Gastrocnemius medialis (tissue), 4 donors: ENCODE data around the gene VEGFC. TPM values are rescaled to one million over a fixed set of nuclear protein-coding genes. Genes with fewer than 3 reads are reported as not detected.

ENCODE experiments used
- ATAC-seq, 2 donors: fragments of 150-250 bp; one replicate each; pipeline ENCODE4 v1.9.1; 2016
- DNase-seq, 2 donors: peaks; one replicate each; pipeline ENCODE4 v3.0.0-alpha.2; 2019
- H3K27ac ChIP-seq, 4 donors: fragments of 200-600 bp; sonication (generic); 1 replicate in 1 of 4; 2 replicates in 3 of 4; pipeline ENCODE4 v1.5.1; 2016 to 2018; ENCODE audit warnings: mild to moderate bottlenecking in 2 of 4, moderate library complexity in 1 of 4
- H3K27me3 ChIP-seq, 3 donors: fragments of 200-600 bp; sonication (generic) in 2 of 3; 1 replicate in 1 of 3; 2 replicates in 2 of 3; pipeline versions ENCODE4 v1.5.1 to v1.6.0; 2016 to 2019; ENCODE audit warnings: mild to moderate bottlenecking in 1 of 3, moderate library complexity in 1 of 3
- H3K36me3 ChIP-seq, 2 donors: fragments of 200-600 bp; sonication (generic) in 1 of 2; one replicate each; pipeline ENCODE4 v1.5.1; 2017 to 2018
- H3K4me1 ChIP-seq, 2 donors: fragments of 200-600 bp; sonication (generic) in 1 of 2; one replicate each; pipeline ENCODE4 v1.5.1; 2016 to 2017; ENCODE audit warnings: mild to moderate bottlenecking in 2 of 2
- H3K4me3 ChIP-seq, 4 donors: fragments of 200-600 bp; sonication (generic) in 3 of 4; 1 replicate in 1 of 4; 2 replicates in 3 of 4; pipeline ENCODE4 v1.5.1; 2016 to 2019; ENCODE audit warnings: mild to moderate bottlenecking in 2 of 4
- H3K9me3 ChIP-seq, 3 donors: fragments of 200-600 bp; sonication (generic) in 2 of 3; 1 replicate in 1 of 3; 2 replicates in 2 of 3; pipeline ENCODE4 v1.5.1; 2016 to 2019
- CTCF ChIP-seq, 5 experiments: fragments of 450-650 bp in 3 of 5; fragments of 200-600 bp in 2 of 5; sonication (generic) in 2 of 5; IDR thresholded peaks in 4 of 5; conservative IDR thresholded peaks in 1 of 5; 1 replicate in 4 of 5; 2 replicates in 1 of 5; pipeline ENCODE4 v1.5.1; 2016 to 2019; ENCODE audit warnings: antibody characterized with exemption in 5 of 5, mild to moderate bottlenecking in 3 of 5, moderate library complexity in 3 of 5
- POLR2A ChIP-seq, 2 donors: fragments of 450-650 bp; IDR thresholded peaks; one replicate each; pipeline ENCODE4 v1.6.1; 2017; ENCODE audit warnings: antibody characterized with exemption in 2 of 2, mild to moderate bottlenecking in 2 of 2, moderate library complexity in 2 of 2
- in situ Hi-C, 4 donors: fragments of 200-750 bp; cut with MboI; loops; one replicate each; pipeline versions ENCODE4 v1.15.0 to v1.8.0; 2017; ENCODE audit warnings: low sequenced_read_pairs in 4 of 4
- intact Hi-C: fragments of 100-400 bp; cut with DNase I; formaldehyde crosslinking; loops from one replicate; pipeline ENCODE4 v1.15.1; 2023; ENCODE audit warnings: low total_unique reads
- total RNA-seq, 4 donors: library from RNA; depleted of rRNA; stranded (reverse); fragments of >200 nt; gene quantifications; one replicate each; pipeline versions ENCODE4 v1.1.0 to v1.2.3, GENCODE V29; 2016

Gene VEGFC
- total RNA-seq, 4 donors from 2014 or later, result 1.1 to 2.9 (median 2.3) TPM

DNA sequence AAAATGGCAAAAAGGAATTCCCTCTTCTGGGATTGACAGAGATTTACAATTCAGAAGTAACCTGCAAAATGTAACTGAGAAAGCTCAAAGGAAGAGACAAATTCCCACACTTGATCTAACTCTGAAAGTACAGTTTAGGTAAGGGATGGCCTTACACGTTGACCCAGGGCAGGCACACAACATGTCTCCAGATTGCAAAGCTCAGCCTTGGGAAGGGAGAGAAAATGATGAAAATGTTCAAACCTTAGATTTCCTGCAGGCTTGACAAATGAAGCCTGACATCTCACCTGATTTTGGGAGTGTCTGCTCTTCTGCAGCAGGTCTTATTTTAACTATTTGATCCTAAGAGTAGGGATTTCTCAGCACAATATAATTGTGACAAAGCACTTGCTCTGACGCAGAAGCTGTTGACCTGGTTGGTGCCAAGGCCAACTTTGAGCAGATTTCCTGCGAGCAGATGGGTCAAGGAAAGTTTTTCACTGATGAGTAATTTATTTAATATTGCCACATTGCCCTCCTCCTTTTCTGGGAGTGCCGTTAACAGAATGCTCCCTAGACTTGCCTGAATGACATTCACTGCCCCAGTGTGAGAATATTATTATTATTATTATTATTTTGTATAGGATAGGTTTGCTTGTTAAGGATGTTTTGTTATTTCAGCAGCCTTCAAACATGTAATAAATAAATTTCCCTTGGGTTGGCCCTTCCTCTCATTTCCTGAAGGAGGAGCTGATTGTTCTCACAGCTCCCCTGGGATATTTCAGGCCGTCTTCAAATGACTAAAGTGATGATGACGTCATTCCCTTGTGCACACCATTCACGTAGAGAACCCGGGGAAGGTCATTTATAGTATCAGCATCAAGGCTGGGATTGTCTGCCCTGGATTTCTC is 157.1 kb downstream of the VEGFC start:
- H3K9me3 ChIP-seq, result no peaks in the 10 kb centered on the region
- H3K4me1 ChIP-seq, result no peaks in the 10 kb centered on the region
- H3K27ac ChIP-seq, result no peak overlapping the region
- H3K36me3 ChIP-seq, result no peaks in the 10 kb centered on the region
- TF ChIP-seq CTCF (IDR thresholded peaks at IDR 0.05 in 4 of 5, conservative IDR thresholded peaks at IDR 0.05 in 1 of 5) (no peak), POLR2A (IDR thresholded peaks at IDR 0.05) (no peak)
- no peak overlapping the region for H3K4me3 ChIP-seq
- in situ Hi-C loops, result no loop called here
- intact Hi-C loops, result no loop called here
- peak in 1 of 2 donors; percentile 30 for ATAC-seq
- DNase-seq, result no peak
- H3K27me3 ChIP-seq, result no peaks in the 10 kb centered on the region
